ENCODE results near the gene TAF5L.

TAF5L gene

DNA sequence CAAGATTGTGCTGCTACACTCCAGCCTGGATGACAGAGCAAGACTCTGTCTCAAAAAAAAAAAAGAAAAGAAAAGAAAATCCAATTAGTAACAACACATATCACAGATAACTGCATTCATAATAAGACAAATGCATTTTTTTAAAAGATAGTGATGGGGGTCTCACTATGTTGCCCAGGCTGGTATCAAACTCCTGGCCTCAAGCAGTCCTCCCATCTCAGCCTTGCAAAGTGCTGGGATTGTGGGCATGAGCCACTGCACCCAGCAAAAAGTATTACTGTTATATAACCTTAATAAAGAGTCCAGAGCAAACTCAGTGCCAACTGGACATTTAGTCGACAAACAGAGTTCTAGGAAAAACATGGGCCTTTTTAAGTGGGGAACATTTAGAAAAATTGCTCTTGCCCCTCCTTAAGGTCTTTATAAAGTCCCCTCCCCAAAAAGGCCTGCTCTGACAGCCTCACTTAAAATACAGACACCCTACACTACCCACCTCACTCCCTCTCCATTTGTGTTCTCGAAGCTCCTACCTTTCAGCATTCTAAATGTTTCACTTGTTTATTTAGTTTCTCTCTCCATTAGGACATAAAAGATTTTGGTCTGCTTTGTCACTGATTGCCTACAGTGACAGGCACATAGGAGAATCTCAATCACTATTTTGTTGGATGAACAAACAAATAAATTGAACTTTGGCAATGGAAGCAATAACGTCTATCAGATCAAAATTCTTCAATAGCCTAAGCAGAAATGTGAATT, 74.9 kb downstream of the TAF5L start:
- Histone ChIP-seq H2AFZ (ENCODE audit: low read depth, low read length) (no peak overlapping the region), H3K4me3 (ENCODE audit: low read length) (no peak overlapping the region), H3K27me3 (ENCODE audit: insufficient read depth, low read length) (no peaks in the 10 kb centered on the region), H3K9me3 (ENCODE audit: low read length) (no peaks in the 10 kb centered on the region), H3K4me1 (ENCODE audit: insufficient read depth, low read length) (peaks cover 10% of the 10 kb centered on the region), H3K36me3 (ENCODE audit: insufficient read depth, low read length) (peaks cover 11% of the 10 kb centered on the region)

- Histone ChIP-seq H3K4me3 (ENCODE audit: low read length) (no peak overlapping the region), H2AFZ (ENCODE audit: low read depth, low read length) (no peak overlapping the region), H3K36me3 (ENCODE audit: insufficient read depth, low read length) (peaks cover 30% of the 10 kb centered on the region), H3K4me1 (ENCODE audit: insufficient read depth, low read length) (peaks cover 4% of the 10 kb centered on the region), H3K9me3 (ENCODE audit: low read length) (no peaks in the 10 kb centered on the region), H3K27me3 (ENCODE audit: insufficient read depth, low read length) (no peaks in the 10 kb centered on the region)
Observed at GRCh38 chr1:229547542-229547941, 78.4 kb downstream of the TAF5L start.

GRCh38 chr1:229544587-229544986, 81.3 kb downstream of the TAF5L start:
- Histone ChIP-seq H2AFZ (ENCODE audit: low read depth, low read length) (no peak overlapping the region), H3K9me3 (ENCODE audit: low read length) (no peaks in the 10 kb centered on the region), H3K27me3 (ENCODE audit: insufficient read depth, low read length) (no peaks in the 10 kb centered on the region), H3K4me1 (ENCODE audit: insufficient read depth, low read length) (no peaks in the 10 kb centered on the region), H3K4me3 (ENCODE audit: low read length) (no peak overlapping the region), H3K36me3 (ENCODE audit: insufficient read depth, low read length) (peaks cover 46% of the 10 kb centered on the region)

Data from neuron (in vitro differentiated cells).